Upper lobe of left lung (tissue), 4 donors: ENCODE data around the gene ESRRG.

Experiments used
- CTCF ChIP-seq, 6 experiments: fragments of 450-650 bp in 4 of 6; fragments of 200-600 bp in 2 of 6; sonication (generic) in 2 of 6; IDR thresholded peaks; one replicate each; pipeline ENCODE4 v1.5.1; 2016 to 2019; ENCODE audit warnings: antibody characterized with exemption in 6 of 6
- POLR2A ChIP-seq, 4 donors: fragments of 450-650 bp; IDR thresholded peaks; one replicate each; pipeline ENCODE4 v1.5.1; 2016 to 2017; ENCODE audit warnings: antibody characterized with exemption in 4 of 4, mild to moderate bottlenecking in 2 of 4
- POLR2AphosphoS5 ChIP-seq, 2 donors: sonication (generic); formaldehyde crosslinking; IDR thresholded peaks; one replicate each; pipeline ENCODE4 v1.5.1; 2017; ENCODE audit warnings: antibody characterized with exemption in 2 of 2

DNA sequence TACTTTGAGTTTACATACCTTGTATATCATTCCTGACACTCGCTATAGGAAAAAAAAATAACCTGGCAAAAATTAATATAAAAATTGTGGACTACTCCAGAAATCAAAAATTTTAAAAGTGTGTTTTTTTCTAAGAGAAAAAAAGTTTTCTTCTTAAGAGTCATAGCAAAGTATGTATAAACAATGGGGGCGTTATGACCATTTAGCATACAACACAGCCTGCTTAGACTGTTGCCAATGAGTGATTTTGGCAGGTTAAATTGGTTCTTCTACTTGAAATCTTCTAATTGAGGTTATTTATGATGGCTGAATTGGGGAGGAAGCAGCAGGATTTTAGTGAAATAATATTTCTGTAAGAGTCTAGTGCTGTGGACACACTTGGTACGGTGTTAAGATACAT is 169.5 kb downstream of the ESRRG start:
- no peak for TF ChIP-seq POLR2A (IDR thresholded peaks at IDR 0.05)
- TF ChIP-seq CTCF (IDR thresholded peaks at IDR 0.05): no peak
- TF ChIP-seq POLR2AphosphoS5 (IDR thresholded peaks at IDR 0.05): no peak
